K562 (cell line): ENCODE measurements around the gene SHISA4. TPM values are rescaled to one million over a fixed set of nuclear protein-coding genes. Genes with fewer than 3 reads are reported as not detected.

Experiments
- CREM ChIP-seq: IDR thresholded peaks from 2 replicates; pipeline ENCODE4 v1.6.1; 2014; ENCODE audit warnings: antibody characterized with exemption, low read depth
- MIER1 ChIP-seq: fragments of 450-650 bp; IDR thresholded peaks from 2 replicates; pipeline ENCODE4 v1.6.1; 2016; ENCODE audit warnings: antibody characterized with exemption, mild to moderate bottlenecking, low read depth
- PCBP2 ChIP-seq: fragments of 200-400 bp; formaldehyde crosslinking; IDR thresholded peaks from 2 replicates; pipeline ENCODE4 v1.6.1; 2018; ENCODE audit warnings: low read length, low read depth, mild to moderate bottlenecking, moderate library complexity; ENCODE audit not compliant: poor library complexity, severe bottlenecking
- POLR2B ChIP-seq: fragments of 450-650 bp; IDR thresholded peaks from 2 replicates; pipeline ENCODE4 v1.6.1; 2018; ENCODE audit warnings: low read depth; ENCODE audit not compliant: partially characterized antibody
- SMC3 ChIP-seq: conservative IDR thresholded peaks from 2 replicates; pipeline ENCODE4 v1.6.1; 2011; ENCODE audit warnings: low read depth, low read length, improper control_type of control experiment; ENCODE audit not compliant: insufficient read depth
- ZNF274 ChIP-seq: IDR thresholded peaks from 2 replicates; pipeline ENCODE4 v1.6.1; 2011; ENCODE audit warnings: low read depth, mild to moderate bottlenecking, low read length, moderate library complexity, borderline replicate concordance
- polyA plus RNA-seq, 8 experiments: library from polyadenylated mRNA; depleted of rRNA in 4 of 8; stranded (reverse) in 5 of 8; unstranded in 3 of 8; fragments of >200 nt; fragmentation: Nextera tagmentation in 2 of 8; fragmentation: Illumina TruSeq in 1 of 8; extraction: Ambion mirVana in 2 of 8; extraction: Trizol in 1 of 8; gene quantifications; 2 replicates each; pipeline versions ENCODE4 v1.2.1 to v1.2.3, GENCODE V29; 2011 to 2014; ENCODE audit warnings: inconsistent platforms in 1 of 8, missing spikeins in 1 of 8
- total RNA-seq, 7 experiments: library from RNA; depleted of rRNA in 6 of 7; stranded (reverse); fragments of >200 nt in 6 of 7; fragmentation: Illumina TruSeq in 2 of 7; extraction: Trizol in 2 of 7; gene quantifications; 2 replicates each; pipeline versions ENCODE4 v1.2.1 to v1.2.3, GENCODE V29; 2011 to 2021; ENCODE audit warnings: low replicate concordance in 1 of 7
- TF ChIP-seq, protein P1 (sequence below), 2 experiments: fragments of 450-650 bp; formaldehyde crosslinking in 1 of 2; IDR thresholded peaks; 2 replicates each; pipeline versions ENCODE4 v1.4.0 to v1.6.1; 2014 to 2020; ENCODE audit warnings: mild to moderate bottlenecking in 2 of 2, borderline replicate concordance in 1 of 2, low read depth in 1 of 2
- TF ChIP-seq, protein P2 (sequence below): sonication (generic); formaldehyde crosslinking; IDR thresholded peaks from 2 replicates; pipeline ENCODE4 v1.9.0; 2022; ENCODE audit warnings: mild to moderate bottlenecking, missing genetic modification reagents
- TF ChIP-seq, protein P3 (sequence below): sonication (generic); formaldehyde crosslinking; IDR thresholded peaks from 2 replicates; pipeline ENCODE4 v1.8.1; 2023; ENCODE audit warnings: mild to moderate bottlenecking, missing genetic modification reagents

Gene SHISA4
- total and polyA plus RNA-seq, 9 of the 15 experiments (the other 6 are each of a cell fraction or from before 2014, with no cell fraction given), result 0.15 to 0.95 (median 0.68) TPM; not detected in 2

DNA sequence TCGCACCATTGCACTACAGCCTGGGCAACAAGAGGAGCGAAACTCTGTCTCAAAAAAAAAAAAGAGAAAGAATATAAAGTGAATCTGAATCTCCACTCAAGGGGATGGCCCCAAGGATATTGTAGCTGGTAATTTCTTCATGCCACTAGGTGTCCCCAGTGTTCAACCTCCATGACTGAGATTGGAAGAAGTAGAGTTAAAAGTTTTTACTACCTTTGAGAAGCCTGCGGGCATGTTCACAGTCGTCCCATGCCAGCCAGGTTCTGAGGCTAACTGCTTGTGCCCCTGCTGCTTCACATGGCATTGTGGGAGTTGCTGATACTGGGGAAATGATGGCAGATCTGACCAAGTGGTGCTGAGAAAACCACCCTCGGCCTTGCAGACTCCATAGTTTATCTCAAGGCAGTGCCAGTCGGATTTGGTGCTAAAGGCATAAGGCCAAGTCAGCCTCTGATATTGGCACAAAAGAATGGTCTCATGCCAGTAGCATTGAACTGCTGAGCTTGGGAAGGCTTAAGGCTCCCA lies 10.8 kb upstream of the SHISA4 start (continued):
- TF ChIP-seq, protein P1, sequence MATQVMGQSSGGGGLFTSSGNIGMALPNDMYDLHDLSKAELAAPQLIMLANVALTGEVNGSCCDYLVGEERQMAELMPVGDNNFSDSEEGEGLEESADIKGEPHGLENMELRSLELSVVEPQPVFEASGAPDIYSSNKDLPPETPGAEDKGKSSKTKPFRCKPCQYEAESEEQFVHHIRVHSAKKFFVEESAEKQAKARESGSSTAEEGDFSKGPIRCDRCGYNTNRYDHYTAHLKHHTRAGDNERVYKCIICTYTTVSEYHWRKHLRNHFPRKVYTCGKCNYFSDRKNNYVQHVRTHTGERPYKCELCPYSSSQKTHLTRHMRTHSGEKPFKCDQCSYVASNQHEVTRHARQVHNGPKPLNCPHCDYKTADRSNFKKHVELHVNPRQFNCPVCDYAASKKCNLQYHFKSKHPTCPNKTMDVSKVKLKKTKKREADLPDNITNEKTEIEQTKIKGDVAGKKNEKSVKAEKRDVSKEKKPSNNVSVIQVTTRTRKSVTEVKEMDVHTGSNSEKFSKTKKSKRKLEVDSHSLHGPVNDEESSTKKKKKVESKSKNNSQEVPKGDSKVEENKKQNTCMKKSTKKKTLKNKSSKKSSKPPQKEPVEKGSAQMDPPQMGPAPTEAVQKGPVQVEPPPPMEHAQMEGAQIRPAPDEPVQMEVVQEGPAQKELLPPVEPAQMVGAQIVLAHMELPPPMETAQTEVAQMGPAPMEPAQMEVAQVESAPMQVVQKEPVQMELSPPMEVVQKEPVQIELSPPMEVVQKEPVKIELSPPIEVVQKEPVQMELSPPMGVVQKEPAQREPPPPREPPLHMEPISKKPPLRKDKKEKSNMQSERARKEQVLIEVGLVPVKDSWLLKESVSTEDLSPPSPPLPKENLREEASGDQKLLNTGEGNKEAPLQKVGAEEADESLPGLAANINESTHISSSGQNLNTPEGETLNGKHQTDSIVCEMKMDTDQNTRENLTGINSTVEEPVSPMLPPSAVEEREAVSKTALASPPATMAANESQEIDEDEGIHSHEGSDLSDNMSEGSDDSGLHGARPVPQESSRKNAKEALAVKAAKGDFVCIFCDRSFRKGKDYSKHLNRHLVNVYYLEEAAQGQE (IDR thresholded peaks at IDR 0.05; ENCODE audit: borderline replicate concordance), result peak; percentile 54; the same call in 1 of the 2 replicates
- TF ChIP-seq, protein P1 (CRISPR knock-in tag; IDR thresholded peaks at IDR 0.05; ENCODE audit: low read depth), result no peak
- TF ChIP-seq SMC3 (peak; percentile 64), PCBP2 (no peak), CREM (0 out of 2 replicates have a peak, but pooled peaks have one; percentile 9), ZNF274 (no peak), MIER1 (no peak), POLR2B (peak; percentile 53)
- TF ChIP-seq, protein P2, sequence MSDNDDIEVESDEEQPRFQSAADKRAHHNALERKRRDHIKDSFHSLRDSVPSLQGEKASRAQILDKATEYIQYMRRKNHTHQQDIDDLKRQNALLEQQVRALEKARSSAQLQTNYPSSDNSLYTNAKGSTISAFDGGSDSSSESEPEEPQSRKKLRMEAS (CRISPR knock-in tag), result peak; percentile 47; the same call in 1 of the 2 replicates
- TF ChIP-seq, protein P3, sequence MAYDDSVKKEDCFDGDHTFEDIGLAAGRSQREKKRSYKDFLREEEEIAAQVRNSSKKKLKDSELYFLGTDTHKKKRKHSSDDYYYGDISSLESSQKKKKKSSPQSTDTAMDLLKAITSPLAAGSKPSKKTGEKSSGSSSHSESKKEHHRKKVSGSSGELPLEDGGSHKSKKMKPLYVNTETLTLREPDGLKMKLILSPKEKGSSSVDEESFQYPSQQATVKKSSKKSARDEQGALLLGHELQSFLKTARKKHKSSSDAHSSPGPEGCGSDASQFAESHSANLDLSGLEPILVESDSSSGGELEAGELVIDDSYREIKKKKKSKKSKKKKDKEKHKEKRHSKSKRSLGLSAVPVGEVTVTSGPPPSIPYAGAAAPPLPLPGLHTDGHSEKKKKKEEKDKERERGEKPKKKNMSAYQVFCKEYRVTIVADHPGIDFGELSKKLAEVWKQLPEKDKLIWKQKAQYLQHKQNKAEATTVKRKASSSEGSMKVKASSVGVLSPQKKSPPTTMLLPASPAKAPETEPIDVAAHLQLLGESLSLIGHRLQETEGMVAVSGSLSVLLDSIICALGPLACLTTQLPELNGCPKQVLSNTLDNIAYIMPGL, result no peak
